Muscle of back (tissue), 11 donors: ENCODE data around the gene GPR6. TPM values are rescaled to one million over a fixed set of nuclear protein-coding genes. Genes with fewer than 3 reads are reported as not detected.

Experiments used
- DNase-seq, 3 donors: peaks; one replicate each; pipeline versions ENCODE4 v3.0.0 to v3.0.0-alpha.2; 2013
- polyA plus RNA-seq, 10 donors: library from polyadenylated mRNA; unstranded; fragments of 120-200 nt; gene quantifications; one replicate each; pipeline ENCODE4 v1.2.1, GENCODE V29; 2013; ENCODE audit not compliant: insufficient read length in 10 of 10

The GPR6 gene
- polyA plus RNA-seq, 10 donors: not detected

GRCh38 chr6:109999740-110000139, 21.6 kb downstream of the GPR6 start:
- no peak for DNase-seq

GRCh38 chr6:110002676-110003075, 24.6 kb downstream of the GPR6 start:
- DNase-seq: no peak

GRCh38 chr6:110013386-110013785, 35.3 kb downstream of the GPR6 start:
- no peak for DNase-seq

- no peak for DNase-seq
Measured at GRCh38 chr6:110015206-110015605, 37.1 kb downstream of the GPR6 start.

GRCh38 chr6:110017306-110017705, 39.2 kb downstream of the GPR6 start:
- DNase-seq: no peak

- no peak for DNase-seq
Measured at GRCh38 chr6:110017946-110018345, 39.8 kb downstream of the GPR6 start.

- DNase-seq: no peak
Measured at GRCh38 chr6:110018486-110018885, 40.4 kb downstream of the GPR6 start.

- DNase-seq: no peak
Measured at GRCh38 chr6:110020888-110021287, 42.8 kb downstream of the GPR6 start.

GRCh38 chr6:110029144-110029543, 51.0 kb downstream of the GPR6 start:
- DNase-seq: no peak

Other genes with a start within 250 kb of the GPR6 start
- gene WASF1, start 201.4 kb downstream of the GPR6 start, polyA plus RNA-seq: 10 to 100 TPM in 6 of 10 donors, 1 to 10 TPM in 4; 7.0 to 13.7 (median 10.8) TPM
- gene CDC40, start 202.1 kb downstream of the GPR6 start, polyA plus RNA-seq: 10 to 100 TPM; 10.1 to 17.6 (median 15.8) TPM